ENCODE measurements around the gene BABAM2.

The BABAM2 gene

DNA sequence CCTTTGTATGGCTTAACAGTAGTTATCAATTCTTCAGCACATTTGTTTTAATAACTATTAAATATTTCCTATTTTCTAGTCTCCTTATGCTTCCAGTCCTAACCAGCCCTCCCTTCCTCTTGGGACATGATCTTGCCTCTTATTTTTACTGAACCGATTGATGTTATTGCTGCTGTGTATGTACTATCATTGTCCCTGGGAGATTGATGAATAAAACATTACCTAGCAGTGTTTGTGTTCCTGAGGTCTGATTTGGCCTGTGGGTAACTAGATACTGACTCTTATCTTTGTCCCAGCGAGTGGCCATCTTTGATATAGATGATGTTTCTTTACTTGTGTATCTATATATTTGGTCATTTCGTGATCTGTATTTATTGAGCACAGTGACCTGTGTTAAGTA, 192.9 kb downstream of the BABAM2 start:
- Histone ChIP-seq H3K36me3 (ENCODE audit: insufficient read depth, low read length) (no peaks in the 10 kb centered on the region), H3K4me3 (ENCODE audit: low read depth in 1 of 2, low read length in 2 of 2) (no peak overlapping the region), H3K27ac (ENCODE audit: low read length) (no peak overlapping the region; the same call in 1 of the 2 replicates), H3K9me3 (ENCODE audit: insufficient read depth, low read length, severe bottlenecking) (no peaks in the 10 kb centered on the region), H3K4me1 (ENCODE audit: insufficient read depth, low read length) (peaks cover 42% of the 10 kb centered on the region), H3K4me2 (ENCODE audit: insufficient read depth, low read length) (no peak overlapping the region), H3K9ac (ENCODE audit: low read depth, low read length) (no peak overlapping the region), H2AFZ (ENCODE audit: low read depth, low read length) (no peak overlapping the region), H3K79me2 (ENCODE audit: insufficient read depth, low read length) (no peaks in the 10 kb centered on the region), H4K20me1 (ENCODE audit: insufficient read depth, low read length) (no peaks in the 10 kb centered on the region), H3K27me3 (ENCODE audit: insufficient read depth, low read length, poor library complexity) (no peaks in the 10 kb centered on the region)
- TF ChIP-seq, protein P1, sequence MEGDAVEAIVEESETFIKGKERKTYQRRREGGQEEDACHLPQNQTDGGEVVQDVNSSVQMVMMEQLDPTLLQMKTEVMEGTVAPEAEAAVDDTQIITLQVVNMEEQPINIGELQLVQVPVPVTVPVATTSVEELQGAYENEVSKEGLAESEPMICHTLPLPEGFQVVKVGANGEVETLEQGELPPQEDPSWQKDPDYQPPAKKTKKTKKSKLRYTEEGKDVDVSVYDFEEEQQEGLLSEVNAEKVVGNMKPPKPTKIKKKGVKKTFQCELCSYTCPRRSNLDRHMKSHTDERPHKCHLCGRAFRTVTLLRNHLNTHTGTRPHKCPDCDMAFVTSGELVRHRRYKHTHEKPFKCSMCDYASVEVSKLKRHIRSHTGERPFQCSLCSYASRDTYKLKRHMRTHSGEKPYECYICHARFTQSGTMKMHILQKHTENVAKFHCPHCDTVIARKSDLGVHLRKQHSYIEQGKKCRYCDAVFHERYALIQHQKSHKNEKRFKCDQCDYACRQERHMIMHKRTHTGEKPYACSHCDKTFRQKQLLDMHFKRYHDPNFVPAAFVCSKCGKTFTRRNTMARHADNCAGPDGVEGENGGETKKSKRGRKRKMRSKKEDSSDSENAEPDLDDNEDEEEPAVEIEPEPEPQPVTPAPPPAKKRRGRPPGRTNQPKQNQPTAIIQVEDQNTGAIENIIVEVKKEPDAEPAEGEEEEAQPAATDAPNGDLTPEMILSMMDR (IDR thresholded peaks at IDR 0.05; ENCODE audit: borderline replicate concordance, extremely low read depth, low read length, poor library complexity, severe bottlenecking) = no peak
- no peak for TF ChIP-seq EZH2 (IDR thresholded peaks at IDR 0.05; ENCODE audit: borderline replicate concordance, low read depth, low read length, severe bottlenecking)
- no peak for ATAC-seq (ENCODE audit: insufficient read depth, low read depth)
- DNase-seq = no peak

DNA sequence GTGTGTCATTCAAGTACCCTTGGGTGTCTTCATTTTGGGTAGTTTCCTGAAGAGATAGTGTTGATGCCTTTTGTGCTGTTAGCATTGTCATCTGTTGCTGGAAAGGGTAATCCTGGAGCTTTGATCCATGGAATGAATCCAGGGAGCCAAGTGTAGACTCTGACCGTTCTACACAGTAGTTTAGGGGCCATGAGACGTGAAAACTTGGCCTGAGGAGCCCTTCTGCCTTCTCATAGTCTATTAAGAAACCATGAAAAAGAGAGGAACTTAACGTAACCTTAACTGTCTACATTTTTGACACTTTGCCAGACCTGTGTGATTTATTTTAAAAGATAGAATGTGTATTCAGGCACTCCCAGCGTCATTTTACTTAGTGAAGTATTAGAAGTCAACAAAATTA, 194.0 kb downstream of the BABAM2 start:
- H3K36me3 ChIP-seq (ENCODE audit: insufficient read depth, low read length) = no peaks in the 10 kb centered on the region
- H3K4me2 ChIP-seq (ENCODE audit: insufficient read depth, low read length) = no peak overlapping the region
- ATAC-seq (ENCODE audit: insufficient read depth, low read depth) (no peak), DNase-seq (no peak)
- H3K27ac ChIP-seq (ENCODE audit: low read length) = no peak overlapping the region
- no peak overlapping the region for H3K9ac ChIP-seq (ENCODE audit: low read depth, low read length)
- no peaks in the 10 kb centered on the region for H3K9me3 ChIP-seq (ENCODE audit: insufficient read depth, low read length, severe bottlenecking)
- H4K20me1 ChIP-seq (ENCODE audit: insufficient read depth, low read length) = no peaks in the 10 kb centered on the region
- H3K79me2 ChIP-seq (ENCODE audit: insufficient read depth, low read length) = no peaks in the 10 kb centered on the region
- H2AFZ ChIP-seq (ENCODE audit: low read depth, low read length) = no peak overlapping the region
- no peaks in the 10 kb centered on the region for H3K27me3 ChIP-seq (ENCODE audit: insufficient read depth, low read length, poor library complexity)
- H3K4me1 ChIP-seq (ENCODE audit: insufficient read depth, low read length) = peaks cover 42% of the 10 kb centered on the region
- no peak for TF ChIP-seq EZH2 (IDR thresholded peaks at IDR 0.05; ENCODE audit: borderline replicate concordance, low read depth, low read length, severe bottlenecking)
- TF ChIP-seq, protein P1 (IDR thresholded peaks at IDR 0.05; ENCODE audit: borderline replicate concordance, extremely low read depth, low read length, poor library complexity, severe bottlenecking) = no peak
- no peak overlapping the region for H3K4me3 ChIP-seq (ENCODE audit: low read depth in 1 of 2, low read length in 2 of 2)

GRCh38 chr2:28085201-28085600, 194.7 kb downstream of the BABAM2 start:
- H3K4me1 ChIP-seq (ENCODE audit: insufficient read depth, low read length) = peaks cover 39% of the 10 kb centered on the region
- H3K36me3 ChIP-seq (ENCODE audit: insufficient read depth, low read length) = no peaks in the 10 kb centered on the region
- no peak for DNase-seq
- no peak for TF ChIP-seq EZH2 (IDR thresholded peaks at IDR 0.05; ENCODE audit: borderline replicate concordance, low read depth, low read length, severe bottlenecking)
- TF ChIP-seq, protein P1 (IDR thresholded peaks at IDR 0.05; ENCODE audit: borderline replicate concordance, extremely low read depth, low read length, poor library complexity, severe bottlenecking) = no peak
- H3K79me2 ChIP-seq (ENCODE audit: insufficient read depth, low read length) = no peaks in the 10 kb centered on the region
- H4K20me1 ChIP-seq (ENCODE audit: insufficient read depth, low read length) = no peaks in the 10 kb centered on the region
- ATAC-seq (ENCODE audit: insufficient read depth, low read depth) = no peak
- H3K4me3 ChIP-seq (ENCODE audit: low read depth in 1 of 2, low read length in 2 of 2) = no peak overlapping the region
- H3K4me2 ChIP-seq (ENCODE audit: insufficient read depth, low read length) = no peak overlapping the region
- H3K9ac ChIP-seq (ENCODE audit: low read depth, low read length) = no peak overlapping the region
- no peak overlapping the region for H2AFZ ChIP-seq (ENCODE audit: low read depth, low read length)
- H3K27me3 ChIP-seq (ENCODE audit: insufficient read depth, low read length, poor library complexity) = no peaks in the 10 kb centered on the region
- H3K9me3 ChIP-seq (ENCODE audit: insufficient read depth, low read length, severe bottlenecking) = no peaks in the 10 kb centered on the region
- H3K27ac ChIP-seq (ENCODE audit: low read length) = no peak overlapping the region

GRCh38 chr2:28086611-28087010, 196.1 kb downstream of the BABAM2 start:
- H2AFZ ChIP-seq (ENCODE audit: low read depth, low read length) = no peak overlapping the region
- no peak overlapping the region for H3K4me3 ChIP-seq (ENCODE audit: low read depth in 1 of 2, low read length in 2 of 2)
- no peaks in the 10 kb centered on the region for H3K79me2 ChIP-seq (ENCODE audit: insufficient read depth, low read length)
- DNase-seq = no peak
- TF ChIP-seq, protein P1 (IDR thresholded peaks at IDR 0.05; ENCODE audit: borderline replicate concordance, extremely low read depth, low read length, poor library complexity, severe bottlenecking) = no peak
- TF ChIP-seq EZH2 (IDR thresholded peaks at IDR 0.05; ENCODE audit: borderline replicate concordance, low read depth, low read length, severe bottlenecking) = no peak
- no peak overlapping the region for H3K27ac ChIP-seq (ENCODE audit: low read length)
- no peak overlapping the region for H3K4me2 ChIP-seq (ENCODE audit: insufficient read depth, low read length)
- no peaks in the 10 kb centered on the region for H4K20me1 ChIP-seq (ENCODE audit: insufficient read depth, low read length)
- ATAC-seq (ENCODE audit: insufficient read depth, low read depth) = no peak
- H3K36me3 ChIP-seq (ENCODE audit: insufficient read depth, low read length) = no peaks in the 10 kb centered on the region
- no peak overlapping the region for H3K9ac ChIP-seq (ENCODE audit: low read depth, low read length)
- H3K27me3 ChIP-seq (ENCODE audit: insufficient read depth, low read length, poor library complexity) = no peaks in the 10 kb centered on the region
- H3K4me1 ChIP-seq (ENCODE audit: insufficient read depth, low read length) = peaks cover 25% of the 10 kb centered on the region
- no peaks in the 10 kb centered on the region for H3K9me3 ChIP-seq (ENCODE audit: insufficient read depth, low read length, severe bottlenecking)

Data from DND-41 (cell line).